Measurements from ENCODE around the gene PPIF. TPM values are rescaled to one million over a fixed set of nuclear protein-coding genes. Genes with fewer than 3 reads are reported as not detected.

Gene PPIF
- total and polyA plus RNA-seq, 2 of the 4 experiments (the other 2 are of a cell fraction), result 29.2 to 130 TPM

DNA sequence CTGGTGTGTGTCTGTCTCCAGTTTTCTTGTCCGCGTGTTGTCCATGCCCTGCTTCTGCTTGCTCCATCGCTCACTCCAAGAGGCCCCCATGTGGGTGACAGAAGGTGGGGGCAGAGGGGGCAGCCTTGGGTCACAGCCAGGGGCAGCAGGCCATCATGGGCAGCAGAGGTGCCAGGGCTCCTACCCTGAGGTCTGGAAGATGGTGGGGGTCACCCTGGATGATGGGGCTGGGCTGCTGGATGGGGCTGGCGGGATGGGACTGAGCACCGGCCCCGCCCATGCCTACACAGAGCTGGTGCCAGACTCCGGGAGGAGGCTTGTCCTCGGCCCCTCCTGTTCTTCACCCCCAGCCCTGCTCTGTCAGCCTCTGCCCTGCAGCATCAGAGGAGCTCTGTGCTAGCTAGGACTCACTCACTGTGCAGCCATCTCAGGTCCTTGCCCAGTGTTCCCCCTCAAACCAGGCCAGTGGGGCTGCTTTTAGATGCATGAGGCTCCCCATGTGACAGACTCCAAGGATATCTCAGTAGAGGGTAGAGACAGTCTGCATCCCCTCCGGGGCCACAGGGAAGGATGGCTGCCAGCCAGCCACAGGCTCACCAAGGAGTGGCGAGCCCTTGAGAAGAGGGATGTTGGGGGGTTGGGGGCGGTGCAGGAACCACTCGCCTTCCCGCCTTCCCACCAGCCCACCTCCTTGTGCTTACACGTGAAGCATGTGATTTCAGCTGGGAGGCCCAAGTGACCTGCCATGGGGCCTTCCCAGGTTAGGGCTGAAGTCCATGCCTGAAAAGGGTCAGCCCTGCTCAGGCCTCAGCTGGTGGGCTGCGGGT lies 35.5 kb upstream of the PPIF start:
- no peak overlapping the region for H3K27ac ChIP-seq (ENCODE audit: insufficient read depth, low read length)
- no peak overlapping the region for H2BK120ac ChIP-seq (ENCODE audit: low read depth, low read length)
- BruUV-seq (replicated peaks), result no TSS peak
- peaks cover 77% of the 10 kb centered on the region for H3K36me3 ChIP-seq (ENCODE audit: control insufficient read depth, insufficient read depth, low read length)
- H3K4me2 ChIP-seq (ENCODE audit: low read depth, low read length), result no peak overlapping the region
- H3K9me3 ChIP-seq (ENCODE audit: control insufficient read depth, insufficient read depth, low read length), result no peaks in the 10 kb centered on the region
- peaks cover 3% of the 10 kb centered on the region for H3K4me1 ChIP-seq (ENCODE audit: control insufficient read depth, insufficient read depth, low read length)
- TF ChIP-seq CEBPB (IDR thresholded peaks at IDR 0.05; ENCODE audit: low read depth, low read length), result no peak
- TF ChIP-seq RFX5 (IDR thresholded peaks at IDR 0.05; ENCODE audit: low read depth, low read length), result no peak
- no peak for TF ChIP-seq FOS (IDR thresholded peaks at IDR 0.05; ENCODE audit: low read depth, low read length)
- no peak for TF ChIP-seq RAD21 (IDR thresholded peaks at IDR 0.05; ENCODE audit: low read length)
- TF ChIP-seq, protein P1, sequence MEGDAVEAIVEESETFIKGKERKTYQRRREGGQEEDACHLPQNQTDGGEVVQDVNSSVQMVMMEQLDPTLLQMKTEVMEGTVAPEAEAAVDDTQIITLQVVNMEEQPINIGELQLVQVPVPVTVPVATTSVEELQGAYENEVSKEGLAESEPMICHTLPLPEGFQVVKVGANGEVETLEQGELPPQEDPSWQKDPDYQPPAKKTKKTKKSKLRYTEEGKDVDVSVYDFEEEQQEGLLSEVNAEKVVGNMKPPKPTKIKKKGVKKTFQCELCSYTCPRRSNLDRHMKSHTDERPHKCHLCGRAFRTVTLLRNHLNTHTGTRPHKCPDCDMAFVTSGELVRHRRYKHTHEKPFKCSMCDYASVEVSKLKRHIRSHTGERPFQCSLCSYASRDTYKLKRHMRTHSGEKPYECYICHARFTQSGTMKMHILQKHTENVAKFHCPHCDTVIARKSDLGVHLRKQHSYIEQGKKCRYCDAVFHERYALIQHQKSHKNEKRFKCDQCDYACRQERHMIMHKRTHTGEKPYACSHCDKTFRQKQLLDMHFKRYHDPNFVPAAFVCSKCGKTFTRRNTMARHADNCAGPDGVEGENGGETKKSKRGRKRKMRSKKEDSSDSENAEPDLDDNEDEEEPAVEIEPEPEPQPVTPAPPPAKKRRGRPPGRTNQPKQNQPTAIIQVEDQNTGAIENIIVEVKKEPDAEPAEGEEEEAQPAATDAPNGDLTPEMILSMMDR (conservative IDR thresholded peaks at IDR 0.05; ENCODE audit: low read depth, low read length), result no peak
- no peak for TF ChIP-seq BHLHE40 (IDR thresholded peaks at IDR 0.05; ENCODE audit: low read depth, low read length)
- no peak for TF ChIP-seq SMC3 (IDR thresholded peaks at IDR 0.05; ENCODE audit: low read depth, low read length)
- TF ChIP-seq, protein P2, sequence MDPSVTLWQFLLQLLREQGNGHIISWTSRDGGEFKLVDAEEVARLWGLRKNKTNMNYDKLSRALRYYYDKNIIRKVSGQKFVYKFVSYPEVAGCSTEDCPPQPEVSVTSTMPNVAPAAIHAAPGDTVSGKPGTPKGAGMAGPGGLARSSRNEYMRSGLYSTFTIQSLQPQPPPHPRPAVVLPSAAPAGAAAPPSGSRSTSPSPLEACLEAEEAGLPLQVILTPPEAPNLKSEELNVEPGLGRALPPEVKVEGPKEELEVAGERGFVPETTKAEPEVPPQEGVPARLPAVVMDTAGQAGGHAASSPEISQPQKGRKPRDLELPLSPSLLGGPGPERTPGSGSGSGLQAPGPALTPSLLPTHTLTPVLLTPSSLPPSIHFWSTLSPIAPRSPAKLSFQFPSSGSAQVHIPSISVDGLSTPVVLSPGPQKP (IDR thresholded peaks at IDR 0.05; ENCODE audit: borderline replicate concordance, low read depth, low read length), result no peak
- no peak for TF ChIP-seq RCOR1 (IDR thresholded peaks at IDR 0.05; ENCODE audit: insufficient replicate concordance, low read length)
- no peak for TF ChIP-seq MXI1 (IDR thresholded peaks at IDR 0.05; ENCODE audit: borderline replicate concordance, low read depth, low read length)
- TF ChIP-seq MAFK (IDR thresholded peaks at IDR 0.05; ENCODE audit: low read depth, low read length), result no peak
- in situ Hi-C loops (cut with MboI; ENCODE audit: low sequenced_read_pairs), result no loop called here
- no peak overlapping the region for H2BK20ac ChIP-seq (ENCODE audit: low read depth, low read length)
- no peak overlapping the region for H4K8ac ChIP-seq (ENCODE audit: low read depth in 2 of 2, low read length in 2 of 2)
- no peak overlapping the region for H3K9ac ChIP-seq (ENCODE audit: low read depth, low read length)
- H2BK5ac ChIP-seq (ENCODE audit: low read depth, low read length, poor library complexity, severe bottlenecking), result no peak overlapping the region
- peaks cover 6% of the 10 kb centered on the region; the same call in 1 of the 2 replicates for H3K9me1 ChIP-seq (ENCODE audit: insufficient read depth, low read length)
- no peak overlapping the region; the same call in 1 of the 2 replicates for H2AK5ac ChIP-seq (ENCODE audit: low read depth, low read length)
- no peak overlapping the region for H3K4ac ChIP-seq (ENCODE audit: low read depth, low read length)
- intact Hi-C loops (cut with micrococcal nuclease), result no loop called here
- WGBS, 2 experiments (ENCODE audit: extremely low coverage in 2 of 2, insufficient read length in 1 of 2), result 100% methylated on average over 1 of the region's 15 CpGs; no CpG with 5 or more reads in 1 of the 2 experiments
- H3K14ac ChIP-seq (replicated peaks; ENCODE audit: low read depth, low read length), result no peak overlapping the region
- H4K91ac ChIP-seq (ENCODE audit: insufficient read depth, low read depth, low read length), result no peak overlapping the region
- no peak overlapping the region for H3K56ac ChIP-seq (ENCODE audit: extremely low read depth, insufficient read depth, low read length)
- H2AK9ac ChIP-seq (replicated peaks; ENCODE audit: low read depth, low read length, poor library complexity), result peak overlapping the region; percentile 82
- ATAC-seq (ENCODE audit: low read depth), result no peak
- no peak overlapping the region for H3K4me3 ChIP-seq (ENCODE audit: insufficient read depth, low read depth, low read length)
- DNase-seq, result no peak
- CTCF ChIA-PET, result no interaction called here
- no peak overlapping the region for H4K5ac ChIP-seq (ENCODE audit: low read depth, low read length)
- H3K79me1 ChIP-seq (ENCODE audit: low read depth in 1 of 2, low read length in 2 of 2), result peaks cover 13 to 44% of the 10 kb centered on the region in 2 experiments; a peak in 3 of 4 replicates
- H3K23ac ChIP-seq (ENCODE audit: low read depth, low read length), result no peak overlapping the region
- no peaks in the 10 kb centered on the region for H3K27me3 ChIP-seq (ENCODE audit: control insufficient read depth, insufficient read depth, low read length)
- no peaks in the 10 kb centered on the region; the same call in 1 of the 2 replicates for H4K20me1 ChIP-seq (ENCODE audit: insufficient read depth, low read length)
- no peak overlapping the region for H3K18ac ChIP-seq (ENCODE audit: low read depth, low read length)
- POLR2A ChIA-PET (ENCODE audit: unreplicated experiment), result no interaction called here
- no peak overlapping the region for H2AFZ ChIP-seq (replicated peaks; ENCODE audit: low read length, poor library complexity)
- no peak overlapping the region for H2BK15ac ChIP-seq (ENCODE audit: low read depth, low read length)
- dilution Hi-C loops (cut with HindIII; ENCODE audit: low sequenced_read_pairs, unreplicated experiment), result no loop called here
